Activated T-cell treated with anti-CD3 and anti-CD28 coated beads, Interleukin-2, amount 50 U/mL, for 4 hours (primary cell): ENCODE data around the gene PCNX4. TPM values are rescaled to one million over a fixed set of nuclear protein-coding genes. Genes with fewer than 3 reads are reported as not detected.

Source experiments
- ATAC-seq, 2 donors: fragments of 200-7000 bp; cut with Tn5 transposase; one replicate each; pipeline ENCODE4 v1.10.0; 2021
- DNase-seq: peaks from one replicate; pipeline ENCODE4 v3.0.0-alpha.2; 2020
- H3K27me3 Mint-ChIP-seq: one replicate; pipeline ENCODE4 v1.8.0; 2021; ENCODE audit warnings: low read depth, mixed read lengths
- H3K36me3 Mint-ChIP-seq: one replicate; pipeline ENCODE4 v1.8.0; 2022; ENCODE audit warnings: mixed read lengths; ENCODE audit not compliant: insufficient read depth
- H3K4me1 Mint-ChIP-seq: one replicate; pipeline ENCODE4 v1.8.0; 2021; ENCODE audit warnings: low read depth, mixed read lengths
- H3K4me3 Mint-ChIP-seq: one replicate; pipeline ENCODE4 v1.8.0; 2021; ENCODE audit warnings: mild to moderate bottlenecking, moderate library complexity, mixed read lengths
- H3K9me3 Mint-ChIP-seq: one replicate; pipeline ENCODE4 v1.8.0; 2021; ENCODE audit warnings: mixed read lengths
- total RNA-seq, 3 donors: library from RNA; stranded (reverse); gene quantifications; one replicate each; pipeline ENCODE4 v1.2.1, GENCODE V29; 2021

Gene PCNX4
- total RNA-seq, 3 donors from 2014 or later = 43.3 to 45.5 (median 44.1) TPM

GRCh38 chr14:60196291-60196690, 104.6 kb downstream of the PCNX4 start:
- H3K27me3 Mint-ChIP-seq = peaks cover 11% of the 10 kb centered on the region
- H3K36me3 Mint-ChIP-seq = no peaks in the 10 kb centered on the region
- no peak overlapping the region for H3K4me3 Mint-ChIP-seq
- no peak for DNase-seq
- H3K4me1 Mint-ChIP-seq = peaks cover 7% of the 10 kb centered on the region
- peaks cover 16% of the 10 kb centered on the region for H3K9me3 Mint-ChIP-seq
- ATAC-seq = peak in 1 of 2 donors; percentile 80

GRCh38 chr14:60197629-60198303, 106.0 kb downstream of the PCNX4 start:
- DNase-seq = no peak
- Mint-ChIP-seq H3K9me3 (peaks cover 19% of the 10 kb centered on the region), H3K4me3 (no peak overlapping the region), H3K4me1 (peaks cover 7% of the 10 kb centered on the region), H3K27me3 (peaks cover 14% of the 10 kb centered on the region), H3K36me3 (no peaks in the 10 kb centered on the region)
- no peak for ATAC-seq

GRCh38 chr14:60199321-60199720, 107.6 kb downstream of the PCNX4 start:
- H3K9me3 Mint-ChIP-seq = peaks cover 19% of the 10 kb centered on the region
- ATAC-seq (no peak), DNase-seq (no peak)
- H3K36me3 Mint-ChIP-seq = no peaks in the 10 kb centered on the region
- H3K4me1 Mint-ChIP-seq = peaks cover 7% of the 10 kb centered on the region
- no peak overlapping the region for H3K4me3 Mint-ChIP-seq
- peaks cover 21% of the 10 kb centered on the region for H3K27me3 Mint-ChIP-seq

GRCh38 chr14:60204104-60204842, 112.5 kb downstream of the PCNX4 start:
- Mint-ChIP-seq H3K4me3 (no peak overlapping the region), H3K27me3 (peaks cover 36% of the 10 kb centered on the region), H3K4me1 (peaks cover 17% of the 10 kb centered on the region), H3K36me3 (no peaks in the 10 kb centered on the region), H3K9me3 (peaks cover 14% of the 10 kb centered on the region)
- ATAC-seq = no peak
- DNase-seq = no peak

GRCh38 chr14:60204843-60205774, 113.4 kb downstream of the PCNX4 start:
- ATAC-seq (peak; percentile 34 to 52), DNase-seq (no peak)
- H3K27me3 Mint-ChIP-seq = peaks cover 30% of the 10 kb centered on the region
- peaks cover 17% of the 10 kb centered on the region for H3K4me1 Mint-ChIP-seq
- peaks cover 6% of the 10 kb centered on the region for H3K9me3 Mint-ChIP-seq
- no peaks in the 10 kb centered on the region for H3K36me3 Mint-ChIP-seq
- no peak overlapping the region for H3K4me3 Mint-ChIP-seq

GRCh38 chr14:60206249-60206670, 114.5 kb downstream of the PCNX4 start:
- peaks cover 3% of the 10 kb centered on the region for H3K9me3 Mint-ChIP-seq
- peaks cover 32% of the 10 kb centered on the region for H3K27me3 Mint-ChIP-seq
- H3K4me3 Mint-ChIP-seq = no peak overlapping the region
- no peaks in the 10 kb centered on the region for H3K36me3 Mint-ChIP-seq
- DNase-seq (no peak), ATAC-seq (peak in 1 of 2 donors; percentile 18)
- peaks cover 17% of the 10 kb centered on the region for H3K4me1 Mint-ChIP-seq

GRCh38 chr14:60206837-60207533, 115.3 kb downstream of the PCNX4 start:
- Mint-ChIP-seq H3K27me3 (peaks cover 31% of the 10 kb centered on the region), H3K36me3 (no peaks in the 10 kb centered on the region)
- ATAC-seq = peak in 1 of 2 donors; percentile 43

GRCh38 chr14:60210703-60211102, 119.0 kb downstream of the PCNX4 start:
- Mint-ChIP-seq H3K9me3 (no peaks in the 10 kb centered on the region), H3K4me3 (no peak overlapping the region), H3K4me1 (peaks cover 6% of the 10 kb centered on the region), H3K27me3 (peaks cover 16% of the 10 kb centered on the region), H3K36me3 (no peaks in the 10 kb centered on the region)
- no peak for ATAC-seq
- no peak for DNase-seq

More at GRCh38 chr14:60206837-60207533, 115.3 kb downstream of the PCNX4 start:
- peaks cover 17% of the 10 kb centered on the region for H3K4me1 Mint-ChIP-seq
- H3K9me3 Mint-ChIP-seq = no peaks in the 10 kb centered on the region
- H3K4me3 Mint-ChIP-seq = no peak overlapping the region
- no peak for DNase-seq

GRCh38 chr14:60211153-60211552, 119.4 kb downstream of the PCNX4 start:
- Mint-ChIP-seq H3K27me3 (peaks cover 13% of the 10 kb centered on the region), H3K4me3 (no peak overlapping the region), H3K9me3 (no peaks in the 10 kb centered on the region), H3K4me1 (peaks cover 3% of the 10 kb centered on the region), H3K36me3 (no peaks in the 10 kb centered on the region)
- DNase-seq (no peak), ATAC-seq (no peak)

- Mint-ChIP-seq H3K4me3 (no peak overlapping the region), H3K9me3 (no peaks in the 10 kb centered on the region), H3K27me3 (peaks cover 5% of the 10 kb centered on the region), H3K36me3 (no peaks in the 10 kb centered on the region), H3K4me1 (no peaks in the 10 kb centered on the region)
- DNase-seq (no peak), ATAC-seq (no peak)
These were observed 121.0 kb downstream of the PCNX4 start for GRCh38 chr14:60212503-60213371.

- Mint-ChIP-seq H3K27me3 (peaks cover 5% of the 10 kb centered on the region), H3K36me3 (no peaks in the 10 kb centered on the region), H3K4me3 (no peak overlapping the region), H3K4me1 (no peaks in the 10 kb centered on the region), H3K9me3 (no peaks in the 10 kb centered on the region)
- ATAC-seq (no peak), DNase-seq (no peak)
These were observed 122.3 kb downstream of the PCNX4 start for GRCh38 chr14:60214003-60214402.

GRCh38 chr14:60214415-60215126, 122.8 kb downstream of the PCNX4 start:
- Mint-ChIP-seq H3K4me3 (no peak overlapping the region), H3K27me3 (peaks cover 3% of the 10 kb centered on the region), H3K4me1 (no peaks in the 10 kb centered on the region), H3K36me3 (no peaks in the 10 kb centered on the region), H3K9me3 (no peaks in the 10 kb centered on the region)
- DNase-seq = no peak
- no peak for ATAC-seq

- ATAC-seq = no peak
- Mint-ChIP-seq H3K4me3 (no peak overlapping the region), H3K9me3 (no peaks in the 10 kb centered on the region), H3K36me3 (no peaks in the 10 kb centered on the region), H3K27me3 (peaks cover 3% of the 10 kb centered on the region), H3K4me1 (no peaks in the 10 kb centered on the region)
- DNase-seq = no peak
These were observed 123.4 kb downstream of the PCNX4 start for GRCh38 chr14:60215127-60215444.
